ENCODE data around the gene SMIM10L2A. TPM values are rescaled to one million over a fixed set of nuclear protein-coding genes. Genes with fewer than 3 reads are reported as not detected.
"Not testable (repeated sequence)": the region's sequence is repeated elsewhere in the genome, so short reads cannot be mapped to it uniquely, and the experiment has no call there.

SMIM10L2A gene
- total and polyA plus RNA-seq, 9 donors: 1.6 to 2.8 (median 2.1) TPM

DNA sequence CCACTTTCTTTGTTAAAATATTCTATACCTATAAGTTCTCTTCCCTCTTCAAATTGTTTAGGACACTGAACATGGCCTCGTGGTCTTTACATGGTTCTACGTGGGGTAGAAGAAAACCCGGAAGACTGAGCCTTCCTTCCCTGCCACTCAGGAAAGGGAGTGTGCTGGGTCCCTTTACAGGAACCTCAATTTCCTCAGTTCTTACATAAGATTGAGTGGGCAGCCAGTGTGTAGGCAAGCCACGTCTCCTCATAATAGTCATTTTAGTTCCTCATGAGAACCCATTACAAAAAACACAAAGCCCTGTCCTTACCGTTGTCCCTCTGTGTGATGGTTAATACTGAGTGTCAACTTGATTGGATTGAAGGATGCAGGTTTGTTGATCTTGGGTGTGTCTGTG lies 28.7 kb upstream of the SMIM10L2A start:
- Histone ChIP-seq H3K4me3 (ENCODE audit: low read length) (no peak overlapping the region), H3K9me3 (replicated peaks; ENCODE audit: control insufficient read depth, low read depth, low read length) (no peaks in the 10 kb centered on the region), H3K27me3 (ENCODE audit: control insufficient read depth, insufficient read depth, low read length) (peaks cover 5% of the 10 kb centered on the region), H3K4me1 (ENCODE audit: control insufficient read depth, insufficient read depth, low read length) (no peaks in the 10 kb centered on the region), H3K27ac (ENCODE audit: low read length) (no peak overlapping the region), H3K36me3 (ENCODE audit: control insufficient read depth, insufficient read depth, low read length) (no peaks in the 10 kb centered on the region)
- no peak for DNase-seq
- WGBS (ENCODE audit: insufficient coverage): no CpG with 5 or more reads among the region's 5 CpGs

- Histone ChIP-seq H3K9me3 (replicated peaks; ENCODE audit: control insufficient read depth, low read depth, low read length) (no peaks in the 10 kb centered on the region), H3K4me1 (ENCODE audit: control insufficient read depth, insufficient read depth, low read length) (no peaks in the 10 kb centered on the region)
- WGBS (ENCODE audit: insufficient coverage): 100% methylated on average over 1 of the region's 6 CpGs
Measured at GRCh38 chrX:135395064-135395463, 26.7 kb upstream of the SMIM10L2A start.

GRCh38 chrX:135396109-135396508 lies 25.6 kb upstream of the SMIM10L2A start:
- 86% methylated on average over 1 of the region's 4 CpGs for WGBS (ENCODE audit: insufficient coverage)
- DNase-seq: peak; percentile 5
- Histone ChIP-seq H3K4me1 (ENCODE audit: control insufficient read depth, insufficient read depth, low read length) (no peaks in the 10 kb centered on the region), H3K27me3 (ENCODE audit: control insufficient read depth, insufficient read depth, low read length) (peaks cover 7% of the 10 kb centered on the region), H3K27ac (ENCODE audit: low read length) (no peak overlapping the region), H3K36me3 (ENCODE audit: control insufficient read depth, insufficient read depth, low read length) (no peaks in the 10 kb centered on the region), H3K4me3 (ENCODE audit: low read length) (no peak overlapping the region), H3K9me3 (replicated peaks; ENCODE audit: control insufficient read depth, low read depth, low read length) (no peaks in the 10 kb centered on the region)

More at GRCh38 chrX:135395064-135395463, 26.7 kb upstream of the SMIM10L2A start:
- H3K27me3 ChIP-seq (ENCODE audit: control insufficient read depth, insufficient read depth, low read length): peaks cover 6% of the 10 kb centered on the region
- H3K36me3 ChIP-seq (ENCODE audit: control insufficient read depth, insufficient read depth, low read length): no peaks in the 10 kb centered on the region
- DNase-seq: no peak
- no peak overlapping the region for H3K4me3 ChIP-seq (ENCODE audit: low read length)
- no peak overlapping the region for H3K27ac ChIP-seq (ENCODE audit: low read length)

- no peaks in the 10 kb centered on the region for H3K9me3 ChIP-seq (replicated peaks; ENCODE audit: control insufficient read depth, low read depth, low read length)
- no CpG with 5 or more reads among the region's 3 CpGs for WGBS (ENCODE audit: insufficient coverage)
- H3K4me3 ChIP-seq (ENCODE audit: low read length): no peak overlapping the region
- H3K27me3 ChIP-seq (ENCODE audit: control insufficient read depth, insufficient read depth, low read length): peaks cover 8% of the 10 kb centered on the region
- no peak overlapping the region for H3K27ac ChIP-seq (ENCODE audit: low read length)
- H3K4me1 ChIP-seq (ENCODE audit: control insufficient read depth, insufficient read depth, low read length): no peaks in the 10 kb centered on the region
- no peak for DNase-seq
- H3K36me3 ChIP-seq (ENCODE audit: control insufficient read depth, insufficient read depth, low read length): no peaks in the 10 kb centered on the region
Measured at GRCh38 chrX:135396566-135396965, 25.2 kb upstream of the SMIM10L2A start.

DNA sequence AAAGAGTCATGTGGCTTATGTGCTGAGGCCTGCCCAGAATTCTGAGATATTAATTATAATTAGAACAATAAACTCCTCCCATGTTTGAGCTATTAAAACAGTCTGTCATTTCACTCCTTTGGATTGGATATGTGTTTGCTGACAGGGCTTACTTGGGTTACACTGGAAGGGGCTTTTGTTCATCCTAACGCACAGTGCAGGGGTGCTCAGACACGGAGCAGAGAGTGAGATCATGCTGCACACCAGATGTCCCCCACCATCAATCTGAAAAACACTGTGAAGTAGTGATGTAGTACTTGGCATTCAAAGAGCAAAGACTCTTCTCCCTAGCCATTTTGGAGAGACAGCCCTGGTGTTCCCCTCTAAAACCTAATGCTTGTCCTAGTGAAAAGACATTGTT lies 24.1 kb upstream of the SMIM10L2A start:
- Histone ChIP-seq H3K4me3 (ENCODE audit: low read length) (no peak overlapping the region), H3K9me3 (replicated peaks; ENCODE audit: control insufficient read depth, low read depth, low read length) (no peaks in the 10 kb centered on the region), H3K27ac (ENCODE audit: low read length) (no peak overlapping the region), H3K4me1 (ENCODE audit: control insufficient read depth, insufficient read depth, low read length) (no peaks in the 10 kb centered on the region), H3K36me3 (ENCODE audit: control insufficient read depth, insufficient read depth, low read length) (no peaks in the 10 kb centered on the region), H3K27me3 (ENCODE audit: control insufficient read depth, insufficient read depth, low read length) (peaks cover 7% of the 10 kb centered on the region)
- WGBS (ENCODE audit: insufficient coverage): no CpG with 5 or more reads among the region's 2 CpGs
- no peak for DNase-seq

DNA sequence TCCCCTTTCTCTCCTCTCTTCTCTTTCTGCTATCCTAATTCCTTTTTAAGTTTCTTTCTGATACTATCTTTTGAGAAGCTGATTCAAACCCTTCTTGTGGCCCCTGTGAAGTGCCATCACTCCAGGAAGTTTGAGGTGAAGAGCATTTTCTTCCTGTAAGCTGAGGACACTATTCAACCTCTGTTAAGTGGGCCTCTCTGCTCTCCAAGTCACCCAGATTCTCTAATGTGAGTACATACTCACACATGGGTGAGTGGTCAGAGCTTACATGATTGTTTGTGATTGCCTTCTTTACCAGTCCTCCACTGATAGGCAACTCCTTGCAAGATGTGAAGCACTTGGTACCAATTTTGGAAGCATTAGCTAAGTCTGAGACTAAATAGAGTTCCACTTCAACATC lies 18.4 kb upstream of the SMIM10L2A start:
- Histone ChIP-seq H3K27me3 (ENCODE audit: control insufficient read depth, insufficient read depth, low read length) (peaks cover 14% of the 10 kb centered on the region), H3K27ac (ENCODE audit: low read length) (no peak overlapping the region), H3K4me1 (ENCODE audit: control insufficient read depth, insufficient read depth, low read length) (no peaks in the 10 kb centered on the region), H3K9me3 (replicated peaks; ENCODE audit: control insufficient read depth, low read depth, low read length) (no peaks in the 10 kb centered on the region), H3K4me3 (ENCODE audit: low read length) (no peak overlapping the region), H3K36me3 (ENCODE audit: control insufficient read depth, insufficient read depth, low read length) (no peaks in the 10 kb centered on the region)
- no peak for DNase-seq

DNA sequence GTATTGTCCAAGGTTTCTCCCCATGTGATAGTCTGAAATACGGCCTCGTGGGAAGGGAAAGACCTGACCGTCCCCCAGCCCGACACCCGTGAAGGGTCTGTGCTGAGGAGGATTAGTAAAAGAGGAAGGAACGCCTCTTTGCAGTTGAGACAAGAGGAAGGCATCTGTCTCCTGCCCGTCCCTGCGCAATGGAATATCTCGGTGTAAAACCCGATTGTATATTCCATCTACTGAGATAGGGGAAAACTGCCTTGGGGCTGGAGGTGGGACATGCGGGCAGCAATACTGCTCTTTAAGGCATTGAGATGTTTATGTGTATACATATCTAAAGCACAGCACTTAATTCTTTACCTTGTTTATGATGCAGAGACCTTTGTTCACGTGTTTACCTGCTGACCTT lies 15.3 kb upstream of the SMIM10L2A start:
- H3K4me1 ChIP-seq (ENCODE audit: control insufficient read depth, insufficient read depth, low read length): not testable (repeated sequence)

DNA sequence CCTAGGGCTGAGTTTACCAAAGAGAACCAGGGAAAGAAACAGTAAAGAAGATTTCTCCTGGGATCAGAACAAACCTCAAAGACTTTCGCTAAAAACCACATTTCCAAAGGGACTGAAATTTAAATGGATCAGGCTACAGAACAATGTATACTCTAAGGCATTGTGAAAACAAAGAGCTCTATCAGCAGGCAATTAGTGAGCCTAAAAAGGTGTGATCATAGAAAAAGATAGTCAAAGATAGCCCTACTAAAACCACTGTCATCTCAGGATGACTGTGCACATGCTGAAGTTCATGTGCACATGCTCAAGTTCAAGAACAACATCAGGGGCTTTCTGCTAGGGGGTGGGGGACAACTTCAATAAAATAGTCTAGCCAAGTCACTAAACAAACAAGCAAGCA lies 12.9 kb upstream of the SMIM10L2A start:
- H3K27me3 ChIP-seq (ENCODE audit: control insufficient read depth, insufficient read depth, low read length): peaks cover 12% of the 10 kb centered on the region
- DNase-seq: no peak
- no peak overlapping the region for H3K4me3 ChIP-seq (ENCODE audit: low read length)
- no peaks in the 10 kb centered on the region for H3K36me3 ChIP-seq (ENCODE audit: control insufficient read depth, insufficient read depth, low read length)
- whole genome bisulfite sequencing (ENCODE audit: insufficient coverage): no CpG with 5 or more reads among the region's 1 CpG
- H3K4me1 ChIP-seq (ENCODE audit: control insufficient read depth, insufficient read depth, low read length): no peaks in the 10 kb centered on the region
- no peak overlapping the region for H3K27ac ChIP-seq (ENCODE audit: low read length)
- H3K9me3 ChIP-seq (replicated peaks; ENCODE audit: control insufficient read depth, low read depth, low read length): peaks cover 2% of the 10 kb centered on the region

More for the DNA sequence above, 15.3 kb upstream of the SMIM10L2A start:
- H3K9me3 ChIP-seq (replicated peaks; ENCODE audit: control insufficient read depth, low read depth, low read length); H3K36me3 ChIP-seq (ENCODE audit: control insufficient read depth, insufficient read depth, low read length); H3K27me3 ChIP-seq (ENCODE audit: control insufficient read depth, insufficient read depth, low read length); DNase-seq; H3K27ac ChIP-seq (ENCODE audit: low read length); H3K4me3 ChIP-seq (ENCODE audit: low read length): not testable (repeated sequence)
- WGBS (ENCODE audit: insufficient coverage): 27% methylated on average over 4 of the region's 12 CpGs

DNA sequence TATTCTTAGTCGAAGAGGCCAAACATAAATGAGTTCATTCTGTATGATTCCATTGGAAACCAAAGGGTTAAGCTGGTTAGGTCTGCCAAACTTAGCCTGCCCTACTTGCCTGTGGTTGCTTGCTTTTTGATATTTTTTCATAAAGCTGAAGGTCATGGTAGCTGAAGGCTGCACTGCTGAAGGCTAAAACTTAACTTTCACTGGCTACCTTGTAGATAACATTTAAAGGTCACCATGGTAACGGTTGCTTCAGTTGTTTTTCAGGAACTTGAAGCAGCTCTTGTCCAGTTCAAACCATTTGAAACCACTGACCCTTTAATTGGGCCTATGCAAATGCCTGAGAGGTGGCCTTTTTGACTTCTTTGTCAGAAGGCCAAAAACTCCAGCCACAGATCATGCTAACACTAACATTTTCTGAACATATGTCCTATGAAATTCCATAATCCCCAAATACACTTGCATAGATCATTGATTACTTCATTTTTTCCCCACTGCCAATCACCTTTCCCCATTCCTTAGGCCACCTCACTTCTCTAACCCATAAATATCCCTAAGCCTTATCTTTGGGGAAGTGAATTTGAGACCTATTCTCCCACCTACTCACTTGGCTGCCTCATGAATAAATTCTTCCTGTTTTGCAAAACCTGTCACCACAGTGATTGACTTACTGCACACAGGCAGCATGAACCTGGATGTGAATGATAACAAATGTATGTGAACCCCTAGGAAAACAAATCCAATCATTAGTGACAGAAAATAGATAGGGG lies 10.7 kb upstream of the SMIM10L2A start:
- no peaks in the 10 kb centered on the region for H3K36me3 ChIP-seq (ENCODE audit: control insufficient read depth, insufficient read depth, low read length)
- no peaks in the 10 kb centered on the region for H3K4me1 ChIP-seq (ENCODE audit: control insufficient read depth, insufficient read depth, low read length)
- no peak overlapping the region for H3K27ac ChIP-seq (ENCODE audit: low read length)
- DNase-seq: no peak
- peaks cover 5% of the 10 kb centered on the region for H3K27me3 ChIP-seq (ENCODE audit: control insufficient read depth, insufficient read depth, low read length)
- H3K4me3 ChIP-seq (ENCODE audit: low read length): no peak overlapping the region
- peaks cover 2% of the 10 kb centered on the region for H3K9me3 ChIP-seq (replicated peaks; ENCODE audit: control insufficient read depth, low read depth, low read length)
- 80% methylated on average over 1 of the region's 2 CpGs for WGBS (ENCODE audit: insufficient coverage)

DNA sequence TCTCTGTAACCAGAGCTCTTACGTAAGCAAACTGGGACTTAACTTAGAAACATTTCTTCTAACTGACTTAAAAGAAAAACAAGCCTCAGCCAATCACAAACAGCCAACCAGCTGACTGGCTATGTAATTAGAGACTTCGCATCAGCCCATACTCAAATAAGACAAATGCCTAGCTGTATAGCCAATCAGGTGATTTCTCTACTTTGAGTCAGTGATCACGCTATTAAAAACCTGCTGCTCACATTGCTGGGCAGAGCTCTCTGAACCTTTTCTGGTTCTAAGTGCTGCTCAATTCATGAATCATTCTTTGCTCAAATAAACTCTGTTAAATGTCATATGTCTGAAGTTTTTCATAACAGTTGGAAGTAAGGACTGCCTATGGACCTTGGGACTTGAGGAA lies 9.9 kb upstream of the SMIM10L2A start:
- Histone ChIP-seq H3K27ac (ENCODE audit: low read length) (no peak overlapping the region), H3K27me3 (ENCODE audit: control insufficient read depth, insufficient read depth, low read length) (peaks cover 2% of the 10 kb centered on the region), H3K9me3 (replicated peaks; ENCODE audit: control insufficient read depth, low read depth, low read length) (peaks cover 4% of the 10 kb centered on the region), H3K36me3 (ENCODE audit: control insufficient read depth, insufficient read depth, low read length) (no peaks in the 10 kb centered on the region), H3K4me3 (ENCODE audit: low read length) (no peak overlapping the region), H3K4me1 (ENCODE audit: control insufficient read depth, insufficient read depth, low read length) (no peaks in the 10 kb centered on the region)
- WGBS (ENCODE audit: insufficient coverage): 69% methylated on average over 3 of the region's 3 CpGs
- no peak for DNase-seq

DNA sequence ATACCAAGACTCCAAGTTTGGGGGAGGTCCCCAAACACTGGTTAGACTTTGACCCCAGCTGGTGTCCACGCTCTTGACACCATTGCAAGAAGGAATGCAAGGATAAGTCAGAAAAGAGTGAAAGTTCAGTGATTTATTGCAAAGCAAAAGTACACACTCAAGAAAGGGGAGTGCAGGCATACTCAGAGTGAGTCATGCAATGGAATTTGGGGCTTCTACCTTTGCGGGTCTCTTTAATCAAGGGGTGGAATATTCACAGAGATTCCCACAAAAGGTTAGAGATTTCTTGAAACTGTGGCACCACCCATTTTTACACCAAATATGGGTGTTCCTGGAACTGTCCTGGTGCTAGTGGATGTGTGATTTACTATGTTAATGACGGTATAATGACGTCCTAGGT lies 5.2 kb upstream of the SMIM10L2A start:
- WGBS (ENCODE audit: insufficient coverage): 53% methylated on average over 3 of the region's 4 CpGs
- Histone ChIP-seq H3K27ac (ENCODE audit: low read length) (no peak overlapping the region), H3K9me3 (replicated peaks; ENCODE audit: control insufficient read depth, low read depth, low read length) (peaks cover 4% of the 10 kb centered on the region), H3K36me3 (ENCODE audit: control insufficient read depth, insufficient read depth, low read length) (no peaks in the 10 kb centered on the region), H3K4me1 (ENCODE audit: control insufficient read depth, insufficient read depth, low read length) (no peaks in the 10 kb centered on the region), H3K4me3 (ENCODE audit: low read length) (no peak overlapping the region), H3K27me3 (ENCODE audit: control insufficient read depth, insufficient read depth, low read length) (peaks cover 5% of the 10 kb centered on the region)
- no peak for DNase-seq
